Measurements from ENCODE around the gene MED15. TPM values are rescaled to one million over a fixed set of nuclear protein-coding genes. Genes with fewer than 3 reads are reported as not detected.

Gene MED15
- total and polyA plus RNA-seq, 2 of the 8 experiments (the other 6 are each of a cell fraction or from before 2014, with no cell fraction given), result 28.3 to 57.1 TPM

DNA sequence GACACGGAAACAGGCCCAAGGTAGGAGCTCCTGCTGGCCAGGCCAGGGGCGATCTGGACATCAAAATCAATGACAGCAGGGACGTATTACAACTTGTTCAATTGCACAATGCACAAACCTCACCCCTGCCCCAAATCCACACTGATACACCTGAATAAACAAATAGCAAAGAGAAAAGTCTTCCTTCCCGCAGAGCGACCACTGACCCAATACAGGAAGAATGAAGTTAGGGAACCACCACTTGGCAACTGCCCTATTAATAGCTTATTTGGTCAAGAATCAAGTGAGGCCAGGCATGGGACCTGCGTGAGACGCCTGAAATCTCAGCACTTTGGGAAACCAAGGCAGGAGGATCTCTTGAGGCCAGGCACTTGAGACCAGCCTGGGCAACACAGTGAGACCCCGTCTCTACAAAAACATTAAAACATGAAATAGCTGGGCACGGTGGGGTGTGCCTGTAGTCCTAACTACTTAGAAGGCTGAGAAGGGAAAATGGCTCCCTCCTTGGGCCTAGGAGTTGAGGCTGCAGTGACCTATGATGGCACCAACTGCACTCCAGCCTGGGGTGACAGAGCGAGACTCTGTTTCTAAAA is 109.1 kb downstream of the MED15 start:
- POLR2A ChIA-PET (ENCODE audit: partially characterized antibody), result no interaction called here
- no peak overlapping the region for H3K4me3 ChIP-seq (ENCODE audit: extremely low read depth in 1 of 4, insufficient read depth in 2 of 4, low read depth in 3 of 4, low read length in 4 of 4)
- H4K5ac ChIP-seq (ENCODE audit: insufficient read length, low read depth, low read length), result no peak overlapping the region
- H2BK5ac ChIP-seq (ENCODE audit: low read depth, low read length), result no peak overlapping the region
- no peak overlapping the region for H2AK5ac ChIP-seq (ENCODE audit: low read depth, low read length)
- no peak overlapping the region for H2AFZ ChIP-seq (ENCODE audit: low read length)
- no peak overlapping the region for H3K9ac ChIP-seq (replicated peaks in 1 of 4; ENCODE audit: extremely low read depth in 1 of 4, low read depth in 3 of 4, low read length in 3 of 4)
- no peaks in the 10 kb centered on the region for H3K27me3 ChIP-seq (replicated peaks in 1 of 4; ENCODE audit: control insufficient read depth in 3 of 4, extremely low read depth in 1 of 4, insufficient read depth in 3 of 4, low read length in 3 of 4)
- H2BK20ac ChIP-seq (ENCODE audit: low read length), result no peak overlapping the region
- DNase-seq (ENCODE audit: low read depth in 1 of 2, low spot score in 2 of 2) (no peak), FAIRE-seq (no peak)
- no peak overlapping the region for H2BK120ac ChIP-seq (replicated peaks; ENCODE audit: low read depth, low read length)
- 89% methylated on average over 10 of the region's 10 CpGs; no CpG with 5 or more reads in 1 of the 2 experiments for WGBS, 2 experiments (ENCODE audit: extremely low coverage in 1 of 2, insufficient coverage in 1 of 2, insufficient read length in 1 of 2, insufficient replicate concordance in 2 of 2, low coverage in 1 of 2, low lambda C conversion rate in 2 of 2, missing lambda C conversion rate in 1 of 2)
- H3K18ac ChIP-seq (ENCODE audit: extremely low read depth, low read length), result no peak overlapping the region
- H3K27ac ChIP-seq (ENCODE audit: low read depth, low read length), result no peak overlapping the region
- no peaks in the 10 kb centered on the region for H3K4me1 ChIP-seq (replicated peaks in 1 of 4; ENCODE audit: control insufficient read depth in 3 of 4, insufficient read depth in 4 of 4, low read length in 3 of 4)
- H4K91ac ChIP-seq (replicated peaks; ENCODE audit: insufficient read length, low read length), result no peak overlapping the region
- no peak overlapping the region for H3K56ac ChIP-seq (replicated peaks; ENCODE audit: insufficient read length, low read depth, low read length)
- H3K36me3 ChIP-seq (ENCODE audit: control insufficient read depth in 2 of 4, insufficient read depth in 4 of 4, low read length in 3 of 4), result no peaks in the 10 kb centered on the region
- no peak overlapping the region for H2BK12ac ChIP-seq (ENCODE audit: low read depth, low read length)
- H2BK15ac ChIP-seq (ENCODE audit: low read length), result no peak overlapping the region
- no peak overlapping the region for H3K4ac ChIP-seq (replicated peaks; ENCODE audit: insufficient read length, low read depth, low read length)
- H3K4me2 ChIP-seq (ENCODE audit: insufficient read depth in 1 of 2, low read depth in 2 of 2, low read length in 2 of 2), result no peak overlapping the region
- H3K9me3 ChIP-seq (ENCODE audit: insufficient read depth in 2 of 2, low read depth in 1 of 2, low read length in 1 of 2), result no peaks in the 10 kb centered on the region
- no peaks in the 10 kb centered on the region for H3K79me2 ChIP-seq (ENCODE audit: control insufficient read depth in 1 of 2, insufficient read depth in 2 of 2, low read length in 2 of 2)
- CTCF ChIA-PET (ENCODE audit: partially characterized antibody), result interaction anchor here (0.8 kb wide), 1 partner anchor 48 kb away, joined by 3 read pairs; no protein-coding TSS in a partner anchor
- H3K79me1 ChIP-seq (ENCODE audit: low read depth, low read length), result no peaks in the 10 kb centered on the region
- H4K20me1 ChIP-seq (replicated peaks in 1 of 2; ENCODE audit: control insufficient read depth in 1 of 2, insufficient read depth in 2 of 2, low read length in 2 of 2), result no peaks in the 10 kb centered on the region
- TF ChIP-seq TEAD4 (IDR thresholded peaks at IDR 0.05; ENCODE audit: low read depth, low read length), result no peak
- TF ChIP-seq KDM5A (IDR thresholded peaks at IDR 0.05; ENCODE audit: low read length), result no peak
- TF ChIP-seq RBBP5 (IDR thresholded peaks at IDR 0.05; ENCODE audit: borderline replicate concordance, low read depth, low read length), result no peak
- TF ChIP-seq YY1 (IDR thresholded peaks at IDR 0.05; ENCODE audit: low read depth, low read length), result no peak
- TF ChIP-seq SP1 (IDR thresholded peaks at IDR 0.05; ENCODE audit: low read depth, low read length), result no peak
- no peak for TF ChIP-seq CEBPB (IDR thresholded peaks at IDR 0.05; ENCODE audit: low read depth, low read length)
- TF ChIP-seq SAP30 (IDR thresholded peaks at IDR 0.05; ENCODE audit: insufficient read depth, insufficient replicate concordance, low read length), result no peak
- no peak for TF ChIP-seq BRCA1 (IDR thresholded peaks at IDR 0.05; ENCODE audit: low read depth, low read length)
- no peak for TF ChIP-seq SP2 (IDR thresholded peaks at IDR 0.05; ENCODE audit: low read length)
- TF ChIP-seq HDAC6 (IDR thresholded peaks at IDR 0.05; ENCODE audit: low read depth, low read length), result no peak
- no peak for TF ChIP-seq TCF12 (IDR thresholded peaks at IDR 0.05; ENCODE audit: low read depth, low read length)
- no peak overlapping the region for H3K23ac ChIP-seq (ENCODE audit: insufficient read length)
- no peak overlapping the region for H4K8ac ChIP-seq (ENCODE audit: extremely low read depth, insufficient read depth, low read length)
- H3K14ac ChIP-seq (ENCODE audit: insufficient read length), result no peak overlapping the region
- H3K23me2 ChIP-seq (ENCODE audit: low read depth, low read length), result no peaks in the 10 kb centered on the region

All from H1 (cell line).